Naive thymus-derived CD8-positive, alpha-beta T cell (primary cell): Measurements from ENCODE around the gene SIX5. TPM values are rescaled to one million over a fixed set of nuclear protein-coding genes. Genes with fewer than 3 reads are reported as not detected.

Experiments used
- ATAC-seq, 2 donors: fragments of 150-1000 bp; cut with Tn5 transposase in 1 of 2; sonication (Bioruptor Pico), chemical (Tn5 transposase) in 1 of 2; 1 replicate in 1 of 2; 2 replicates in 1 of 2; pipeline ENCODE4 v1.10.0; 2021; ENCODE audit warnings: mild to moderate bottlenecking in 2 of 2, moderate library complexity in 2 of 2
- POLR2A ChIA-PET: fragments of 350-600 bp; sonication (Branson Sonifier 250); formaldehyde crosslinking; loops from one replicate; lab custom pipeline; 2021; ENCODE audit warnings: antibody characterized with exemption; lab: Charles Lee
- DNase-seq, 10 donors: peaks; one replicate each; pipeline versions ENCODE4 v3.0.0 to v3.0.0-alpha.2; 2020 to 2022
- H3K27ac Mint-ChIP-seq, 10 donors: one replicate each; pipeline ENCODE4 v1.8.0; 2020 to 2022; ENCODE audit warnings: mild to moderate bottlenecking in 10 of 10, mixed read lengths in 10 of 10, moderate library complexity in 4 of 10, inconsistent platforms in 1 of 10
- H3K27me3 Mint-ChIP-seq, 5 donors: one replicate each; pipeline ENCODE4 v1.8.0; 2021 to 2022; ENCODE audit warnings: mixed read lengths in 5 of 5
- H3K36me3 Mint-ChIP-seq, 3 donors: one replicate each; pipeline ENCODE4 v1.8.0; 2020 to 2022; ENCODE audit warnings: mixed read lengths in 3 of 3, mild to moderate bottlenecking in 2 of 3, inconsistent platforms in 1 of 3
- H3K4me1 Mint-ChIP-seq, 4 donors: one replicate each; pipeline ENCODE4 v1.8.0; 2021 to 2022; ENCODE audit warnings: mixed read lengths in 4 of 4
- H3K4me3 Mint-ChIP-seq, 10 donors: one replicate each; pipeline ENCODE4 v1.8.0; 2020 to 2022; ENCODE audit warnings: mild to moderate bottlenecking in 10 of 10, mixed read lengths in 10 of 10, moderate library complexity in 6 of 10, inconsistent platforms in 1 of 10
- H3K9me3 Mint-ChIP-seq, 9 donors: one replicate each; pipeline ENCODE4 v1.8.0; 2020 to 2022; ENCODE audit warnings: mixed read lengths in 9 of 9, mild to moderate bottlenecking in 3 of 9, inconsistent platforms in 1 of 9, moderate library complexity in 1 of 9
- polyA plus RNA-seq, 3 donors: library from polyadenylated mRNA; unstranded; fragments of 300-500 nt; fragmentation: Illumina TruSeq; gene quantifications; one replicate each; pipeline ENCODE4 v1.2.3, GENCODE V29; 2021
- total RNA-seq, 8 experiments: library from RNA in 2 of 8; stranded (reverse) in 2 of 8; gene quantifications; one replicate each; pipeline ENCODE4 v1.2.3 and lab custom pipeline; 2021 to 2026

The SIX5 gene
- total and polyA plus RNA-seq, 5 experiments from 2014 or later: 0.08 to 1.8 (median 0.11) TPM

- ATAC-seq: peak in 1 of 2 donors; percentile 20
- Mint-ChIP-seq H3K9me3 (no peaks in the 10 kb centered on the region), H3K36me3 (peaks cover 7 to 42% (median 27%) of the 10 kb centered on the region in 3 donors), H3K27ac (peak overlapping the region; percentile 45 to 91 (median 84)), H3K27me3 (peaks cover 9 to 57% (median 32%) of the 10 kb centered on the region in 5 donors), H3K4me3 (peak overlapping the region; percentile 79 to 93 (median 90)), H3K4me1 (peaks cover 34 to 45% (median 37%) of the 10 kb centered on the region in 4 donors)
- POLR2A ChIA-PET: interaction anchor here (0.7 to 5.6 kb wide), 10 partner anchors 10 to 293 kb away, joined by 3 to 60 read pairs (median 4); partner anchors contain the start of genes DMPK and SIX5
- peak in 1 of 10 donors; percentile 19 for DNase-seq
Measured at GRCh38 chr19:45791744-45792469, 22.9 kb upstream of the SIX5 start.

GRCh38 chr19:45790942-45791341 is 21.9 kb upstream of the SIX5 start:
- POLR2A ChIA-PET: interaction anchor here (1.1 to 5.6 kb wide), 3 partner anchors 9 to 22 kb away, joined by 3 to 60 read pairs (median 7); partner anchors contain the start of genes DMPK and SIX5
- ATAC-seq: peak in 1 of 2 donors; percentile 19
- H3K36me3 Mint-ChIP-seq: peaks cover 7 to 48% (median 35%) of the 10 kb centered on the region in 3 donors
- peak overlapping the region in 6 of 10 donors; percentile 17 to 84 (median 49) for H3K27ac Mint-ChIP-seq
- peak in 5 of 10 donors; percentile 13 to 58 (median 55) for DNase-seq
- H3K4me3 Mint-ChIP-seq: peak overlapping the region; percentile 79 to 93 (median 90)
- peaks cover 34 to 45% (median 37%) of the 10 kb centered on the region in 4 donors for H3K4me1 Mint-ChIP-seq
- peaks cover 9 to 53% (median 25%) of the 10 kb centered on the region in 5 donors for H3K27me3 Mint-ChIP-seq
- no peaks in the 10 kb centered on the region for H3K9me3 Mint-ChIP-seq

- Mint-ChIP-seq H3K4me3 (no peak overlapping the region), H3K9me3 (no peaks in the 10 kb centered on the region), H3K36me3 (peaks cover 7 to 48% (median 38%) of the 10 kb centered on the region in 3 donors), H3K4me1 (peaks cover 32 to 45% (median 34%) of the 10 kb centered on the region in 4 donors), H3K27ac (peak overlapping the region in 1 of 10 donors; percentile 57), H3K27me3 (peaks cover 5 to 40% (median 11%) of the 10 kb centered on the region in 5 donors)
- DNase-seq: no peak
- no peak for ATAC-seq
- POLR2A ChIA-PET: interaction anchor here (0.5 to 5.6 kb wide), 4 partner anchors 11 to 97 kb away, joined by 3 to 60 read pairs (median 4); partner anchors contain the start of genes IRF2BP1 and SIX5
Measured at GRCh38 chr19:45789035-45789786, 20.2 kb upstream of the SIX5 start.

GRCh38 chr19:45786533-45786894 is 17.5 kb upstream of the SIX5 start:
- H3K4me1 Mint-ChIP-seq: peaks cover 12 to 23% (median 17%) of the 10 kb centered on the region in 4 donors

GRCh38 chr19:45785781-45786532 is 16.9 kb upstream of the SIX5 start:
- POLR2A ChIA-PET: no interaction called here
- ATAC-seq (no peak), DNase-seq (no peak)
- Mint-ChIP-seq H3K9me3 (no peaks in the 10 kb centered on the region), H3K4me1 (peaks cover 6 to 20% (median 13%) of the 10 kb centered on the region in 4 donors), H3K27me3 (peaks cover 5 to 44% (median 11%) of the 10 kb centered on the region in 5 donors), H3K27ac (no peak overlapping the region), H3K4me3 (no peak overlapping the region), H3K36me3 (peaks cover 7 to 53% (median 38%) of the 10 kb centered on the region in 3 donors)

More at GRCh38 chr19:45786533-45786894, 17.5 kb upstream of the SIX5 start:
- H3K36me3 Mint-ChIP-seq: peaks cover 7 to 53% (median 38%) of the 10 kb centered on the region in 3 donors
- peaks cover 3 to 38% (median 8%) of the 10 kb centered on the region in 5 donors for H3K27me3 Mint-ChIP-seq
- H3K4me3 Mint-ChIP-seq: no peak overlapping the region
- DNase-seq (no peak), ATAC-seq (no peak)
- POLR2A ChIA-PET: no interaction called here
- no peak overlapping the region for H3K27ac Mint-ChIP-seq
- H3K9me3 Mint-ChIP-seq: no peaks in the 10 kb centered on the region

GRCh38 chr19:45785097-45785496 is 16.0 kb upstream of the SIX5 start:
- Mint-ChIP-seq H3K9me3 (no peaks in the 10 kb centered on the region), H3K36me3 (peaks cover 7 to 45% (median 38%) of the 10 kb centered on the region in 3 donors), H3K4me1 (peaks cover 2 to 20% (median 11%) of the 10 kb centered on the region in 4 donors), H3K27me3 (peaks cover 9 to 53% (median 16%) of the 10 kb centered on the region in 5 donors), H3K4me3 (no peak overlapping the region), H3K27ac (no peak overlapping the region)
- ATAC-seq: no peak
- DNase-seq: no peak
- POLR2A ChIA-PET: interaction anchor here (1.6 kb wide), 1 partner anchor 15 kb away, joined by 8 read pairs; the partner anchor contains the start of gene SIX5

- Mint-ChIP-seq H3K9me3 (no peaks in the 10 kb centered on the region), H3K27ac (no peak overlapping the region), H3K4me1 (peaks cover 11 to 30% (median 18%) of the 10 kb centered on the region in 4 donors), H3K27me3 (peaks cover 13 to 60% (median 26%) of the 10 kb centered on the region in 5 donors), H3K36me3 (peaks cover 4 to 40% (median 29%) of the 10 kb centered on the region in 3 donors), H3K4me3 (no peak overlapping the region)
- ATAC-seq (no peak), DNase-seq (no peak)
- POLR2A ChIA-PET: interaction anchor here (0.6 to 1.6 kb wide), 2 partner anchors 14 to 273 kb away, joined by 3 to 8 read pairs; partner anchors contain the start of gene SIX5
Measured at GRCh38 chr19:45784096-45784495, 15.0 kb upstream of the SIX5 start.

GRCh38 chr19:45782820-45783785 is 14.1 kb upstream of the SIX5 start:
- no peaks in the 10 kb centered on the region for H3K9me3 Mint-ChIP-seq
- H3K4me1 Mint-ChIP-seq: peaks cover 13 to 33% (median 23%) of the 10 kb centered on the region in 4 donors
- no peak overlapping the region for H3K4me3 Mint-ChIP-seq
- H3K36me3 Mint-ChIP-seq: peaks cover 0 to 38% (median 22%) of the 10 kb centered on the region in 3 donors
- POLR2A ChIA-PET: interaction anchor here (0.6 to 1.6 kb wide), 4 partner anchors 8 to 1825 kb away, joined by 3 to 6 read pairs (median 4); partner anchors contain the start of gene DMWD
- H3K27me3 Mint-ChIP-seq: peaks cover 12 to 60% (median 32%) of the 10 kb centered on the region in 5 donors
- no peak for DNase-seq
- no peak for ATAC-seq
- no peak overlapping the region for H3K27ac Mint-ChIP-seq

- Mint-ChIP-seq H3K27ac (no peak within 1 kb of the TSS), H3K36me3 (peaks cover 0 to 38% (median 16%) of the 10 kb centered on the region in 3 donors), H3K4me3 (no peak within 1 kb of the TSS), H3K9me3 (no peaks in the 10 kb centered on the region), H3K4me1 (peaks cover 11 to 27% (median 22%) of the 10 kb centered on the region in 4 donors), H3K27me3 (peaks cover 10 to 56% (median 35%) of the 10 kb centered on the region in 5 donors)
- POLR2A ChIA-PET: interaction anchor here (0.6 to 1.6 kb wide), 6 partner anchors 9 to 1826 kb away, joined by 3 to 6 read pairs (median 4); partner anchors contain the start of gene DMWD
- DNase-seq (no peak), ATAC-seq (no peak)
Measured at GRCh38 chr19:45782162-45782691, 13.2 kb upstream of the SIX5 start, which contains the start of gene DMPK. TSS of gene DMPK (minus strand) at chr19:45782490. CDS start at chr19:45782352, 138 bp downstream.
